Liver (tissue), 3 donors: ENCODE results near the gene DMXL2.

Source experiments
- JUND ChIP-seq, 2 donors: IDR thresholded peaks; 2 replicates each; pipeline ENCODE4 v1.6.1; 2016; ENCODE audit warnings: antibody characterized with exemption in 2 of 2
- RAD21 ChIP-seq, 2 donors: IDR thresholded peaks; 2 replicates each; pipeline ENCODE4 v1.6.1; 2016; ENCODE audit warnings: antibody characterized with exemption in 2 of 2, mild to moderate bottlenecking in 2 of 2
- TF ChIP-seq, protein P1 (sequence below): fragments of 150-350 bp; IDR thresholded peaks from 2 replicates; pipeline ENCODE4 v1.5.1; 2017; ENCODE audit warnings: improper control_type of control experiment, low read depth, low read length; ENCODE audit not compliant: missing input control
- donor health status: healthy.
- donor health status: healthy.

- TF ChIP-seq, protein P1, sequence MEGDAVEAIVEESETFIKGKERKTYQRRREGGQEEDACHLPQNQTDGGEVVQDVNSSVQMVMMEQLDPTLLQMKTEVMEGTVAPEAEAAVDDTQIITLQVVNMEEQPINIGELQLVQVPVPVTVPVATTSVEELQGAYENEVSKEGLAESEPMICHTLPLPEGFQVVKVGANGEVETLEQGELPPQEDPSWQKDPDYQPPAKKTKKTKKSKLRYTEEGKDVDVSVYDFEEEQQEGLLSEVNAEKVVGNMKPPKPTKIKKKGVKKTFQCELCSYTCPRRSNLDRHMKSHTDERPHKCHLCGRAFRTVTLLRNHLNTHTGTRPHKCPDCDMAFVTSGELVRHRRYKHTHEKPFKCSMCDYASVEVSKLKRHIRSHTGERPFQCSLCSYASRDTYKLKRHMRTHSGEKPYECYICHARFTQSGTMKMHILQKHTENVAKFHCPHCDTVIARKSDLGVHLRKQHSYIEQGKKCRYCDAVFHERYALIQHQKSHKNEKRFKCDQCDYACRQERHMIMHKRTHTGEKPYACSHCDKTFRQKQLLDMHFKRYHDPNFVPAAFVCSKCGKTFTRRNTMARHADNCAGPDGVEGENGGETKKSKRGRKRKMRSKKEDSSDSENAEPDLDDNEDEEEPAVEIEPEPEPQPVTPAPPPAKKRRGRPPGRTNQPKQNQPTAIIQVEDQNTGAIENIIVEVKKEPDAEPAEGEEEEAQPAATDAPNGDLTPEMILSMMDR: no peak
- no peak for TF ChIP-seq JUND (IDR thresholded peaks at IDR 0.05)
- TF ChIP-seq RAD21 (IDR thresholded peaks at IDR 0.05): no peak
Measured at GRCh38 chr15:51621155-51621765, 1.3 kb downstream of the DMXL2 start.
